WTC11 (cell line): ENCODE results near the gene PTPN12. TPM values are rescaled to one million over a fixed set of nuclear protein-coding genes. Genes with fewer than 3 reads are reported as not detected.
"Not testable (repeated sequence)": the region's sequence is repeated elsewhere in the genome, so short reads cannot be mapped to it uniquely, and the experiment has no call there.

Source experiments
- ATAC-seq: fragments of 200-7000 bp; cut with Tn5 transposase; 2 replicates; pipeline ENCODE4 v1.10.0; 2021; ENCODE audit warnings: mild to moderate bottlenecking, moderate library complexity
- CTCF ChIA-PET: fragments of 300-600 bp; sonication (Branson Sonifier 250); formaldehyde crosslinking; loops from one replicate; lab custom pipeline; 2021; ENCODE audit warnings: antibody characterized with exemption; lab: Charles Lee
- POLR2A ChIA-PET: fragments of 350-600 bp; sonication (Branson Sonifier 250); formaldehyde crosslinking; loops from one replicate; lab custom pipeline; 2021; ENCODE audit warnings: antibody characterized with exemption; lab: Charles Lee
- DNase-seq: peaks from one replicate; pipeline ENCODE4 v3.0.0; 2021; ENCODE audit warnings: low spot score
- H3K27ac Mint-ChIP-seq: 2 replicates; pipeline ENCODE4 v1.8.0; 2021; ENCODE audit warnings: mixed read lengths
- H3K27me3 Mint-ChIP-seq: 2 replicates; pipeline ENCODE4 v1.8.0; 2021; ENCODE audit warnings: low read depth, mild to moderate bottlenecking, moderate library complexity, mixed read lengths
- H3K36me3 Mint-ChIP-seq: 2 replicates; pipeline ENCODE4 v1.8.0; 2021; ENCODE audit warnings: mixed read lengths
- H3K4me1 Mint-ChIP-seq: 2 replicates; pipeline ENCODE4 v1.8.0; 2022; ENCODE audit warnings: mixed read lengths
- H3K4me3 Mint-ChIP-seq: 2 replicates; pipeline ENCODE4 v1.8.0; 2021; ENCODE audit warnings: mild to moderate bottlenecking, moderate library complexity, mixed read lengths
- H3K9me3 Mint-ChIP-seq: 2 replicates; pipeline ENCODE4 v1.8.0; 2021; ENCODE audit warnings: mixed read lengths
- GABPB1 ChIP-seq: sonication (generic); formaldehyde crosslinking; IDR thresholded peaks from 2 replicates; pipeline ENCODE4 v1.8.1; 2023; ENCODE audit warnings: mild to moderate bottlenecking, missing genetic modification reagents
- HMGA2 ChIP-seq: fragments of 250-450 bp; sonication (Bioruptor Pico); IDR thresholded peaks from 2 replicates; pipeline ENCODE4 v1.4.0; 2021; ENCODE audit warnings: mild to moderate bottlenecking, moderate library complexity
- JUN ChIP-seq: sonication (generic); formaldehyde crosslinking; IDR thresholded peaks from 2 replicates; pipeline ENCODE4 v1.8.0; 2023; ENCODE audit warnings: mild to moderate bottlenecking, missing genetic modification reagents
- KAT7 ChIP-seq: sonication (generic); formaldehyde crosslinking; IDR thresholded peaks from 2 replicates; pipeline ENCODE4 v1.8.1; 2023; ENCODE audit warnings: missing genetic modification reagents, mild to moderate bottlenecking, borderline replicate concordance
- SOX15 ChIP-seq: fragments of 250-450 bp; sonication (Bioruptor Pico); IDR thresholded peaks from 2 replicates; pipeline ENCODE4 v1.9.0; 2021; ENCODE audit warnings: mild to moderate bottlenecking
- TEAD1 ChIP-seq: sonication (generic); formaldehyde crosslinking; IDR thresholded peaks from 2 replicates; pipeline ENCODE4 v1.8.0; 2022; ENCODE audit warnings: mild to moderate bottlenecking, missing genetic modification reagents
- ZNF219 ChIP-seq: sonication (generic); formaldehyde crosslinking; IDR thresholded peaks from 2 replicates; pipeline ENCODE4 v1.8.0; 2023; ENCODE audit warnings: missing genetic modification reagents, mild to moderate bottlenecking, borderline replicate concordance
- ZNF396 ChIP-seq: fragments of 250-450 bp; sonication (Bioruptor Pico); IDR thresholded peaks from 2 replicates; pipeline ENCODE4 v1.8.0; 2021; ENCODE audit warnings: mild to moderate bottlenecking, moderate library complexity, borderline replicate concordance
- total RNA-seq: library from RNA; stranded (reverse); gene quantifications from 3 replicates; pipeline ENCODE4 v1.2.3, GENCODE V29; 2021
- TF ChIP-seq, protein P1 (sequence below): fragments of 200-600 bp; IDR thresholded peaks from 2 replicates; pipeline ENCODE4 v1.8.0; 2022; ENCODE audit warnings: antibody characterized with exemption
- TF ChIP-seq, protein P2 (sequence below): sonication (generic); formaldehyde crosslinking; IDR thresholded peaks from 2 replicates; pipeline ENCODE4 v1.8.1; 2023; ENCODE audit warnings: mild to moderate bottlenecking, missing genetic modification reagents
- TF ChIP-seq, protein P3 (sequence below): sonication (generic); formaldehyde crosslinking; IDR thresholded peaks from 2 replicates; pipeline ENCODE4 v1.8.1; 2023; ENCODE audit warnings: mild to moderate bottlenecking, missing genetic modification reagents
- TF ChIP-seq, protein P4 (sequence below): sonication (generic); formaldehyde crosslinking; IDR thresholded peaks from 2 replicates; pipeline ENCODE4 v1.8.1; 2022; ENCODE audit warnings: low read depth, mild to moderate bottlenecking, moderate library complexity, missing genetic modification reagents, borderline replicate concordance
- TF ChIP-seq, protein P5 (sequence below): fragments of 250-450 bp; sonication (Bioruptor Pico); IDR thresholded peaks from 2 replicates; pipeline ENCODE4 v1.9.0; 2021; ENCODE audit warnings: mild to moderate bottlenecking, borderline replicate concordance

Gene PTPN12
- total RNA-seq, 1 experiment from 2014 or later = 102 TPM

DNA sequence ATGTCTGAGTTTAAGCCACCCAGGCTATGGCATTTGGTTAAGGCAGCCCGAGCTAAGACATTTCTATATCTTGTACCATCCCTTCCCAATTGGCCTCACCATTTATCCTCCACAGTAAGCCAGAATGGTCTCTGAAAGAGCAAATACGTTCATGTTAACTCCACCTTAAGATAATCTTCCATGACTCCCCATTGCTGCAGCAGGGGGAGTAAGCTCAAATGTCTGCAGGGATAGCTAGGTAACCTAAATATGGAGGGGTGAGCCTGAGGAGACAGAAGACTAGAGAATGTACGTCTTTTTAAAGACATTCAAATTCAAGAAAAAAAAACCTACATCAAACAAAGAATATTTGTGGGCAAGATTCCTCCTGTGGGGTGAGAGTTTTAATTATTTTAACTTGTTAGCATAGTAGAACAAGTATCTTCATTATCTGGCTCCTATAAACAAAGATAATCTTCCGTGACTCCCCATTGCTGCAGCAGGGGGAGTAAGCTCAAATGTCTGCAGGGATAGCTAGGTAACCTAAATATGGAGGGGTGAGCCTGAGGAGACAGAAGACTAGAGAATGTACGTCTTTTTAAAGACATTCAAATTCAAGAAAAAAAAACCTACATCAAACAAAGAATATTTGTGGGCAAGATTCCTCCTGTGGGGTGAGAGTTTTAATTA, 24.0 kb upstream of the PTPN12 start:
- ATAC-seq = peak; percentile 84
- H3K36me3 Mint-ChIP-seq, H3K27me3 Mint-ChIP-seq, H3K4me3 Mint-ChIP-seq, H3K27ac Mint-ChIP-seq, DNase-seq, H3K4me1 Mint-ChIP-seq, POLR2A ChIA-PET: not testable (repeated sequence)
- H3K9me3 Mint-ChIP-seq = peaks cover 18% of the 10 kb centered on the region
- CTCF ChIA-PET = interaction anchor here (1.0 to 2.1 kb wide), 3 partner anchors 12 to 181 kb away, joined by 3 to 5 read pairs (median 3); no protein-coding TSS in a partner anchor

DNA sequence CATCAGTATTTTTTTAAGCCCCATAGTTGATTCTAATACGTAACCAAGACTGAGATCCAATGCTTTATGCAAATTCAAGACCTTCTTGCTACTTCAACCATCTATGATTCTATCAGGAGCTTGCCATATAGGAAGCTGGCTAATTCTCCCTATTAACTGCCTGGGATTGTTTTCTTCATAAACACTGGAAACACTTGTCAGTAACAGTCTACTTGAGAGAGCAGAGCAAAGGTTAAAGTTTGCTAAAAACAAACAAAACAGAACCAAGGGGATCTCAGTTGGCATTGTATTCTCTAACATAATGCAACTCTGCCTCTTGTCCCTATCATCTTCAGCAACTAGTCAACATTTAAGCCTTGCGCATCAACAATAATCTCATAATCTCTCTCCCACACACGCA, 21.0 kb upstream of the PTPN12 start:
- no peaks in the 10 kb centered on the region for H3K27me3 Mint-ChIP-seq
- no peaks in the 10 kb centered on the region for H3K36me3 Mint-ChIP-seq
- no peak for DNase-seq
- ATAC-seq = no peak
- ChIA-PET CTCF (no interaction called here), POLR2A (interaction anchor here (0.5 kb wide), 1 partner anchor 161 kb away, joined by 4 read pairs; no protein-coding TSS in a partner anchor)
- no peak overlapping the region for H3K27ac Mint-ChIP-seq
- H3K4me3 Mint-ChIP-seq = no peak overlapping the region
- TF ChIP-seq, protein P1, sequence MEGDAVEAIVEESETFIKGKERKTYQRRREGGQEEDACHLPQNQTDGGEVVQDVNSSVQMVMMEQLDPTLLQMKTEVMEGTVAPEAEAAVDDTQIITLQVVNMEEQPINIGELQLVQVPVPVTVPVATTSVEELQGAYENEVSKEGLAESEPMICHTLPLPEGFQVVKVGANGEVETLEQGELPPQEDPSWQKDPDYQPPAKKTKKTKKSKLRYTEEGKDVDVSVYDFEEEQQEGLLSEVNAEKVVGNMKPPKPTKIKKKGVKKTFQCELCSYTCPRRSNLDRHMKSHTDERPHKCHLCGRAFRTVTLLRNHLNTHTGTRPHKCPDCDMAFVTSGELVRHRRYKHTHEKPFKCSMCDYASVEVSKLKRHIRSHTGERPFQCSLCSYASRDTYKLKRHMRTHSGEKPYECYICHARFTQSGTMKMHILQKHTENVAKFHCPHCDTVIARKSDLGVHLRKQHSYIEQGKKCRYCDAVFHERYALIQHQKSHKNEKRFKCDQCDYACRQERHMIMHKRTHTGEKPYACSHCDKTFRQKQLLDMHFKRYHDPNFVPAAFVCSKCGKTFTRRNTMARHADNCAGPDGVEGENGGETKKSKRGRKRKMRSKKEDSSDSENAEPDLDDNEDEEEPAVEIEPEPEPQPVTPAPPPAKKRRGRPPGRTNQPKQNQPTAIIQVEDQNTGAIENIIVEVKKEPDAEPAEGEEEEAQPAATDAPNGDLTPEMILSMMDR = no peak
- H3K9me3 Mint-ChIP-seq = peaks cover 8% of the 10 kb centered on the region
- H3K4me1 Mint-ChIP-seq = 0 out of 2 replicates have a peak, but pooled peaks cover 3% of the 10 kb centered on the region

DNA sequence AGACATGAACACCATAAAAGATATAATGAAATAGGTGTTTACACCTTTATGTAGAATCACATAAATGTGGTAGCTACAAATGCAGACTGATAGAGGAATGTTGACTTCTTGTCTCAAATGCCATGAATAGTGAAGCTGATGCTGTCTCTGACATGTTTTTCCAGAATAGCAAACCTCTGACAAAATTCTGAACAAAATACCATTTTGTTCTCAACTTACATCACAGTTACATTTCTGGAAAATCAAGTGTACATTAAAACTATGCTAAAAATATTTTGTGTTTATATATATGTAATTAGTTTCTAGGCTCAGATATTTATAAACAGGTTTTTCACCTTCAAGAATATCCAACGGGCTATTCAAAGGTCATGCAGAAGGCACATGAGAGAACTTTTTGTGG, 16.8 kb upstream of the PTPN12 start:
- CTCF ChIA-PET = no interaction called here
- H3K4me1 Mint-ChIP-seq = 0 out of 2 replicates have a peak, but pooled peaks cover 3% of the 10 kb centered on the region
- H3K4me3 Mint-ChIP-seq = no peak overlapping the region
- TF ChIP-seq TEAD1 (no peak), SOX15 (CRISPR knock-in tag) (no peak), GABPB1 (CRISPR knock-in tag) (no peak)
- TF ChIP-seq, protein P2, sequence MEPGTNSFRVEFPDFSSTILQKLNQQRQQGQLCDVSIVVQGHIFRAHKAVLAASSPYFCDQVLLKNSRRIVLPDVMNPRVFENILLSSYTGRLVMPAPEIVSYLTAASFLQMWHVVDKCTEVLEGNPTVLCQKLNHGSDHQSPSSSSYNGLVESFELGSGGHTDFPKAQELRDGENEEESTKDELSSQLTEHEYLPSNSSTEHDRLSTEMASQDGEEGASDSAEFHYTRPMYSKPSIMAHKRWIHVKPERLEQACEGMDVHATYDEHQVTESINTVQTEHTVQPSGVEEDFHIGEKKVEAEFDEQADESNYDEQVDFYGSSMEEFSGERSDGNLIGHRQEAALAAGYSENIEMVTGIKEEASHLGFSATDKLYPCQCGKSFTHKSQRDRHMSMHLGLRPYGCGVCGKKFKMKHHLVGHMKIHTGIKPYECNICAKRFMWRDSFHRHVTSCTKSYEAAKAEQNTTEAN (CRISPR knock-in tag) = no peak
- no peaks in the 10 kb centered on the region for H3K36me3 Mint-ChIP-seq
- H3K9me3 Mint-ChIP-seq = no peaks in the 10 kb centered on the region
- no peak for DNase-seq
- no peak overlapping the region for H3K27ac Mint-ChIP-seq
- POLR2A ChIA-PET = no interaction called here
- ATAC-seq = no peak
- no peaks in the 10 kb centered on the region for H3K27me3 Mint-ChIP-seq

DNA sequence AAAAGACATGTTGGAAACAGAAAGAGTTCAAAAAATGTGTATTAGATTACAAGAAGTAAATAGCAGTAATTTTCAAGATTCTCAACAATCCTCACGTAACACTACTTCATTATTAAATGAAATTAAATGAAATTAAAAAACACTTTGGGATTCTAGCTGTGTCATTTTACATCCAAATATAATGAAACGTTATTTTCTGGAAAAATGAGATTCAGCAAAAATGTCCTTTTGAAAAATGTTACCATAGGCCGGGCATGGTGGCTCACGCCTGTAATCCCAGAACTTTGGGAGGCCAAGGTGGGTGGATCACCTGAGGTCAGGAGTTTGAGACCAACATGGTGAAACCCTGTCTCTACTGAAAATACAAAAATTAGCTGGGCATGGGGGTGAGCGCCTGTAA, 15.6 kb upstream of the PTPN12 start:
- POLR2A ChIA-PET, H3K4me3 Mint-ChIP-seq, CTCF ChIA-PET, DNase-seq, H3K27ac Mint-ChIP-seq, H3K36me3 Mint-ChIP-seq, H3K9me3 Mint-ChIP-seq, ATAC-seq, H3K27me3 Mint-ChIP-seq, H3K4me1 Mint-ChIP-seq: not testable (repeated sequence)

DNA sequence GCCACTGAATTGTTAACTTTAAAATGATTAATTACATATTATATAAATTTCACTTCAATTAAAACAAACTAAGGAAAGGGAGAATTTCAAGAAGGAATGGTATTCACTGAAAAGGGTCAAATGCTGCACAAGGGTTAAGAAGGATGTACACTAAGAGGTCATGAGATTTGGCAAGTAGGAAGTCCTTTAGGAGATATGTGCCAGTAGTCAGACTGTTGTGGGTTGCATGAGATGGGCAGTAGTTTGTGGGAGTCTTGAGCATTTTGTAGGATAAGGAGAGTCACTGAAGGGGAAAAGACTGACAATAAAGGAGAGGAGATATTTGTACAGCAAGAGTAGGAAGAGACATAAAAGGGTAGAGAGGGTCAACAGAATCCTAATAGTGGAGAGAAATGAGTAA, 12.4 kb upstream of the PTPN12 start:
- no peak for TF ChIP-seq ZNF219
- TF ChIP-seq, protein P3, sequence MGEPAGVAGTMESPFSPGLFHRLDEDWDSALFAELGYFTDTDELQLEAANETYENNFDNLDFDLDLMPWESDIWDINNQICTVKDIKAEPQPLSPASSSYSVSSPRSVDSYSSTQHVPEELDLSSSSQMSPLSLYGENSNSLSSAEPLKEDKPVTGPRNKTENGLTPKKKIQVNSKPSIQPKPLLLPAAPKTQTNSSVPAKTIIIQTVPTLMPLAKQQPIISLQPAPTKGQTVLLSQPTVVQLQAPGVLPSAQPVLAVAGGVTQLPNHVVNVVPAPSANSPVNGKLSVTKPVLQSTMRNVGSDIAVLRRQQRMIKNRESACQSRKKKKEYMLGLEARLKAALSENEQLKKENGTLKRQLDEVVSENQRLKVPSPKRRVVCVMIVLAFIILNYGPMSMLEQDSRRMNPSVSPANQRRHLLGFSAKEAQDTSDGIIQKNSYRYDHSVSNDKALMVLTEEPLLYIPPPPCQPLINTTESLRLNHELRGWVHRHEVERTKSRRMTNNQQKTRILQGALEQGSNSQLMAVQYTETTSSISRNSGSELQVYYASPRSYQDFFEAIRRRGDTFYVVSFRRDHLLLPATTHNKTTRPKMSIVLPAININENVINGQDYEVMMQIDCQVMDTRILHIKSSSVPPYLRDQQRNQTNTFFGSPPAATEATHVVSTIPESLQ (CRISPR knock-in tag) = no peak
- no peak for TF ChIP-seq KAT7 (CRISPR knock-in tag)
- TF ChIP-seq JUN (CRISPR knock-in tag) = no peak
- TF ChIP-seq, protein P4, sequence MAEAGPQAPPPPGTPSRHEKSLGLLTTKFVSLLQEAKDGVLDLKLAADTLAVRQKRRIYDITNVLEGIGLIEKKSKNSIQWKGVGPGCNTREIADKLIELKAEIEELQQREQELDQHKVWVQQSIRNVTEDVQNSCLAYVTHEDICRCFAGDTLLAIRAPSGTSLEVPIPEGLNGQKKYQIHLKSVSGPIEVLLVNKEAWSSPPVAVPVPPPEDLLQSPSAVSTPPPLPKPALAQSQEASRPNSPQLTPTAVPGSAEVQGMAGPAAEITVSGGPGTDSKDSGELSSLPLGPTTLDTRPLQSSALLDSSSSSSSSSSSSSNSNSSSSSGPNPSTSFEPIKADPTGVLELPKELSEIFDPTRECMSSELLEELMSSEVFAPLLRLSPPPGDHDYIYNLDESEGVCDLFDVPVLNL = no peak
- TF ChIP-seq ZNF396 = no peak
- TF ChIP-seq, protein P5, sequence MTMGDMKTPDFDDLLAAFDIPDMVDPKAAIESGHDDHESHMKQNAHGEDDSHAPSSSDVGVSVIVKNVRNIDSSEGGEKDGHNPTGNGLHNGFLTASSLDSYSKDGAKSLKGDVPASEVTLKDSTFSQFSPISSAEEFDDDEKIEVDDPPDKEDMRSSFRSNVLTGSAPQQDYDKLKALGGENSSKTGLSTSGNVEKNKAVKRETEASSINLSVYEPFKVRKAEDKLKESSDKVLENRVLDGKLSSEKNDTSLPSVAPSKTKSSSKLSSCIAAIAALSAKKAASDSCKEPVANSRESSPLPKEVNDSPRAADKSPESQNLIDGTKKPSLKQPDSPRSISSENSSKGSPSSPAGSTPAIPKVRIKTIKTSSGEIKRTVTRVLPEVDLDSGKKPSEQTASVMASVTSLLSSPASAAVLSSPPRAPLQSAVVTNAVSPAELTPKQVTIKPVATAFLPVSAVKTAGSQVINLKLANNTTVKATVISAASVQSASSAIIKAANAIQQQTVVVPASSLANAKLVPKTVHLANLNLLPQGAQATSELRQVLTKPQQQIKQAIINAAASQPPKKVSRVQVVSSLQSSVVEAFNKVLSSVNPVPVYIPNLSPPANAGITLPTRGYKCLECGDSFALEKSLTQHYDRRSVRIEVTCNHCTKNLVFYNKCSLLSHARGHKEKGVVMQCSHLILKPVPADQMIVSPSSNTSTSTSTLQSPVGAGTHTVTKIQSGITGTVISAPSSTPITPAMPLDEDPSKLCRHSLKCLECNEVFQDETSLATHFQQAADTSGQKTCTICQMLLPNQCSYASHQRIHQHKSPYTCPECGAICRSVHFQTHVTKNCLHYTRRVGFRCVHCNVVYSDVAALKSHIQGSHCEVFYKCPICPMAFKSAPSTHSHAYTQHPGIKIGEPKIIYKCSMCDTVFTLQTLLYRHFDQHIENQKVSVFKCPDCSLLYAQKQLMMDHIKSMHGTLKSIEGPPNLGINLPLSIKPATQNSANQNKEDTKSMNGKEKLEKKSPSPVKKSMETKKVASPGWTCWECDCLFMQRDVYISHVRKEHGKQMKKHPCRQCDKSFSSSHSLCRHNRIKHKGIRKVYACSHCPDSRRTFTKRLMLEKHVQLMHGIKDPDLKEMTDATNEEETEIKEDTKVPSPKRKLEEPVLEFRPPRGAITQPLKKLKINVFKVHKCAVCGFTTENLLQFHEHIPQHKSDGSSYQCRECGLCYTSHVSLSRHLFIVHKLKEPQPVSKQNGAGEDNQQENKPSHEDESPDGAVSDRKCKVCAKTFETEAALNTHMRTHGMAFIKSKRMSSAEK = no peak
- no peak for TF ChIP-seq HMGA2 (CRISPR knock-in tag)
- POLR2A ChIA-PET = no interaction called here
- Mint-ChIP-seq H3K4me3 (no peak overlapping the region), H3K36me3 (no peaks in the 10 kb centered on the region), H3K9me3 (no peaks in the 10 kb centered on the region), H3K27me3 (no peaks in the 10 kb centered on the region), H3K27ac (no peak overlapping the region), H3K4me1 (0 out of 2 replicates have a peak, but pooled peaks cover under 1% of the 10 kb centered on the region)
- DNase-seq = no peak
- CTCF ChIA-PET = interaction anchor here (1.3 kb wide), 1 partner anchor 11 kb away, joined by 3 read pairs; no protein-coding TSS in a partner anchor
- no peak for ATAC-seq
